GM18909 (cell line): ENCODE measurements around the gene KRTAP27-1.

Experiments
- ATAC-seq: cut with Tn5 transposase; IDR thresholded peaks from one replicate; pipeline ENCODE4 v1.9.1; 2021; ENCODE audit warnings: mild to moderate bottlenecking; ENCODE audit not compliant: unreplicated experiment, poor library complexity

Gene KRTAP27-1

GRCh38 chr21:30305136-30305535, 32.4 kb downstream of the KRTAP27-1 start:
- ATAC-seq: no peak

GRCh38 chr21:30289215-30289614, 48.3 kb downstream of the KRTAP27-1 start, which contains the start of gene KRTAP25-1:
Gene KRTAP25-1 (minus strand): TSS chr21:30289514. CDS start chr21:30289490, 24 bp downstream.
- ATAC-seq: no peak
